ENCODE data around the gene GPBP1. TPM values are rescaled to one million over a fixed set of nuclear protein-coding genes. Genes with fewer than 3 reads are reported as not detected.

The GPBP1 gene
- polyA plus RNA-seq, 1 of the 3 experiments (the other 2 are of a cell fraction): 11.4 TPM

DNA sequence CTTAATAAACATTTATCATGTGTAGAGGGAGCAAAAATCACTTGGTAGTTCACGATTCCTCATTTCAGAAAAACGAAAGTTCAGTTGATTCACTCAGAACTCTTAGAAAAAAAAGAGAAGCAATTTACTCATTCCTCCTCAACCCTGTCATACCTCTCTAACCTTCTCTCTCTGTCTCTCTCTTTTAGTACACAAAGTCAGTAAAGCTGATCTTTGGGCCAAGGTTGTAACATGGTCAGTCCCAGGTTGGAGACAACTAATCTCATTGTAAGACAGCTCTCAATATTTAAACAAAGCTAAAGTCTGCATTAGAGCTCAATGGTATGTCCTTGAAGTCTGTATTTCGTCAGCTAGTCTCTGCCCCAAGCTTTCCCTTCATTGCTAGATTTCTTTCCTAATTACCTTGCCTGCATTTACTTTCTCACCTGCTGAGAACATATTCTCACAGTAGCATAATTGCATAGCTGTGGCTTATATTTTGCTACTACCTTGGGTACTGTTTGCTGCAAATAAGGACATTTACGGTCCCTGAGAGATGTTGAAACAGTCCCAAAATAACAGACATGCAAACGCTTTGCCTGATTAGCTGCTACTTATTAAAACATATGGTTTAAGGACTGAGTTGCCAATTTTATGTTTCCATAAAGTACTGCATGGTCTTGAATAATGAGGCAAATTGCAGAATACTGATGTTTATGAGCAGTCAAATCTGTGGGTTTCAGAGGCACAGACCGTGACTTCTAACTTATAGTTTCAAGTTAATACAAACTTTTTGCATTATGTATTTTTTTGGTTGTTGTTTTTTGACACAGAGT, 138.3 kb downstream of the GPBP1 start:
- POLR2A ChIA-PET: no interaction called here
- Histone ChIP-seq H3K27me3 (ENCODE audit: insufficient read depth) (no peaks in the 10 kb centered on the region), H4K20me1 (ENCODE audit: insufficient read depth) (no peaks in the 10 kb centered on the region), H3K4me3 (ENCODE audit: low read depth in 2 of 2, low read length in 1 of 2) (no peak overlapping the region), H3K27ac (ENCODE audit: low read depth in 2 of 2, low read length in 1 of 2) (no peak overlapping the region), H3K9me2 (no peaks in the 10 kb centered on the region), H3K9me3 (no peaks in the 10 kb centered on the region), H3K9ac (no peak overlapping the region), H3K79me2 (ENCODE audit: insufficient read depth) (no peaks in the 10 kb centered on the region), H3K4me2 (no peak overlapping the region), H3F3A (replicated peaks; ENCODE audit: insufficient read depth) (no peaks in the 10 kb centered on the region), H3K4me1 (ENCODE audit: control insufficient read depth in 1 of 2, insufficient read depth in 2 of 2, low read depth in 1 of 2, low read length in 1 of 2) (no peaks in the 10 kb centered on the region), H3K36me3 (replicated peaks in 1 of 2; ENCODE audit: control insufficient read depth in 1 of 2, insufficient read depth in 2 of 2, low read length in 1 of 2) (no peaks in the 10 kb centered on the region), H2AFZ (ENCODE audit: low read depth) (no peak overlapping the region)
- TF ChIP-seq NFIC (IDR thresholded peaks at IDR 0.05; ENCODE audit: borderline replicate concordance) (no peak), RXRA (IDR thresholded peaks at IDR 0.05; ENCODE audit: borderline replicate concordance, low read depth) (no peak)
- WGBS (ENCODE audit: low lambda C conversion rate): 86% methylated on average over 6 of the region's 6 CpGs
- CTCF ChIA-PET: interaction anchor here (0.8 to 1.8 kb wide), 5 partner anchors 13 to 576 kb away, joined by 3 to 4 read pairs (median 4); no protein-coding TSS in a partner anchor
- DNase-seq: no peak

DNA sequence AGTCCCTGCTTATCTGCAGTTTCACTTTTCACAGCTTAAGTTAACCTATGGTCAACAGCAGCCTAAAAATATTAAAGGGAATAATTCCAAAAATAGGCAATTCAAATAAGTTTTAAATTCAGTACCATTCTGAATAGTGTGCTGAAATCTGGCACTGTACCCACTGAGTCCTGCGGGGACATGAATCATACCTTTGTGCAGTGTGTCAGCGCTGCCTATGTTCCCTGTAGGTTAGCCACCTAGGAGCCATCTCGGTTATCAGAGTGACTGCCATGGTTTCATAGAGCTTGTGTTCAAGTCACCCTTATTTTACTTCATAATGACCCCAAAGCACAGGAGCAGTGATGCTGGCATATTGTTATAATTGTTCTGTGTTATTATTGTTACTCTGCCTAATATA, 139.9 kb downstream of the GPBP1 start:
- DNase-seq: no peak
- Histone ChIP-seq H3K9me2 (no peaks in the 10 kb centered on the region), H2AFZ (ENCODE audit: low read depth) (no peak overlapping the region), H3K4me1 (ENCODE audit: control insufficient read depth in 1 of 2, insufficient read depth in 2 of 2, low read depth in 1 of 2, low read length in 1 of 2) (no peaks in the 10 kb centered on the region), H3K36me3 (replicated peaks in 1 of 2; ENCODE audit: control insufficient read depth in 1 of 2, insufficient read depth in 2 of 2, low read length in 1 of 2) (no peaks in the 10 kb centered on the region), H3K9me3 (no peaks in the 10 kb centered on the region), H3K4me2 (no peak overlapping the region), H3K27ac (ENCODE audit: low read depth in 2 of 2, low read length in 1 of 2) (no peak overlapping the region), H4K20me1 (ENCODE audit: insufficient read depth) (no peaks in the 10 kb centered on the region), H3K9ac (no peak overlapping the region), H3F3A (replicated peaks; ENCODE audit: insufficient read depth) (no peaks in the 10 kb centered on the region), H3K27me3 (ENCODE audit: insufficient read depth) (no peaks in the 10 kb centered on the region), H3K4me3 (ENCODE audit: low read depth in 2 of 2, low read length in 1 of 2) (no peak overlapping the region), H3K79me2 (ENCODE audit: insufficient read depth) (no peaks in the 10 kb centered on the region)
- TF ChIP-seq EZH2phosphoT487 (IDR thresholded peaks at IDR 0.05; ENCODE audit: borderline replicate concordance, low read depth) (no peak), TAF1 (IDR thresholded peaks at IDR 0.05; ENCODE audit: borderline replicate concordance, low read depth, low read length) (no peak), RFX5 (IDR thresholded peaks at IDR 0.05; ENCODE audit: low read length) (no peak), GABPA (IDR thresholded peaks at IDR 0.05; ENCODE audit: low read depth) (no peak), IRF3 (IDR thresholded peaks at IDR 0.05; ENCODE audit: low read depth, low read length) (no peak), SIN3A (IDR thresholded peaks at IDR 0.05; ENCODE audit: borderline replicate concordance, low read depth, low read length) (no peak), USF1 (IDR thresholded peaks at IDR 0.05; ENCODE audit: borderline replicate concordance, low read depth) (no peak)
- TF ChIP-seq, protein P1, sequence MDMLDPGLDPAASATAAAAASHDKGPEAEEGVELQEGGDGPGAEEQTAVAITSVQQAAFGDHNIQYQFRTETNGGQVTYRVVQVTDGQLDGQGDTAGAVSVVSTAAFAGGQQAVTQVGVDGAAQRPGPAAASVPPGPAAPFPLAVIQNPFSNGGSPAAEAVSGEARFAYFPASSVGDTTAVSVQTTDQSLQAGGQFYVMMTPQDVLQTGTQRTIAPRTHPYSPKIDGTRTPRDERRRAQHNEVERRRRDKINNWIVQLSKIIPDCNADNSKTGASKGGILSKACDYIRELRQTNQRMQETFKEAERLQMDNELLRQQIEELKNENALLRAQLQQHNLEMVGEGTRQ (IDR thresholded peaks at IDR 0.05; ENCODE audit: borderline replicate concordance, low read depth, low read length): no peak
- 76% methylated on average over 3 of the region's 3 CpGs for WGBS (ENCODE audit: low lambda C conversion rate)
- CTCF ChIA-PET: interaction anchor here (1.8 kb wide), 1 partner anchor 16 kb away, joined by 4 read pairs; no protein-coding TSS in a partner anchor
- POLR2A ChIA-PET: no interaction called here

Small RNAs within 50 kb of the gene (small RNA-seq; reads per million reads assigned to genes)
- 0 reads per million in 7 experiments for gene RF00019

Other genes with a start within 250 kb of the GPBP1 start
- 3.8 and 5.9 TPM in 2 replicates for gene MIER3, start 221.9 kb upstream of the GPBP1 start, polyA plus RNA-seq (2012; rRNA removed)